ENCODE results near the gene P2RX1.

Gene P2RX1

GRCh38 chr17:3959921-3960601 is 43.8 kb upstream of the P2RX1 start:
- TF ChIP-seq TAF1 (IDR thresholded peaks at IDR 0.05; ENCODE audit: low read depth, low read length) (no peak), SPI1 (IDR thresholded peaks at IDR 0.05; ENCODE audit: low read depth, low read length) (no peak), POLR2AphosphoS5 (IDR thresholded peaks at IDR 0.05; ENCODE audit: low read depth, low read length) (no peak), POU2F2 (IDR thresholded peaks at IDR 0.05; ENCODE audit: low read depth, low read length) (no peak), POLR2A (IDR thresholded peaks at IDR 0.05; ENCODE audit: low read depth, low read length) (no peak), PAX5 (IDR thresholded peaks at IDR 0.05; ENCODE audit: insufficient read depth, low read length, severe bottlenecking) (no peak)
- DNase-seq (ENCODE audit: insufficient read length, low spot score) (no peak), FAIRE-seq (no peak)

GRCh38 chr17:3959295-3959899 is 43.1 kb upstream of the P2RX1 start:
- TF ChIP-seq PAX5 (IDR thresholded peaks at IDR 0.05; ENCODE audit: insufficient read depth, low read length, severe bottlenecking) (no peak), SPI1 (IDR thresholded peaks at IDR 0.05; ENCODE audit: low read depth, low read length) (no peak), TAF1 (IDR thresholded peaks at IDR 0.05; ENCODE audit: low read depth, low read length) (no peak), POLR2A (IDR thresholded peaks at IDR 0.05; ENCODE audit: low read depth, low read length) (no peak), POU2F2 (IDR thresholded peaks at IDR 0.05; ENCODE audit: low read depth, low read length) (no peak), POLR2AphosphoS5 (IDR thresholded peaks at IDR 0.05; ENCODE audit: low read depth, low read length) (no peak)
- DNase-seq (ENCODE audit: insufficient read length, low spot score) (no peak), FAIRE-seq (no peak)

- DNase-seq (ENCODE audit: insufficient read length, low spot score) (no peak), FAIRE-seq (peak; percentile 50)
- TF ChIP-seq PAX5 (IDR thresholded peaks at IDR 0.05; ENCODE audit: insufficient read depth, low read length, severe bottlenecking) (no peak), POU2F2 (IDR thresholded peaks at IDR 0.05; ENCODE audit: low read depth, low read length) (no peak), POLR2A (IDR thresholded peaks at IDR 0.05; ENCODE audit: low read depth, low read length) (no peak)
These were observed 41.7 kb upstream of the P2RX1 start for GRCh38 chr17:3957735-3958599.

GRCh38 chr17:3956983-3957382 is 40.7 kb upstream of the P2RX1 start:
- FAIRE-seq = peak; percentile 38
- DNase-seq (ENCODE audit: insufficient read length, low spot score) = no peak
- no peak for TF ChIP-seq POU2F2 (IDR thresholded peaks at IDR 0.05; ENCODE audit: low read depth, low read length)

GRCh38 chr17:3956327-3956957 is 40.2 kb upstream of the P2RX1 start:
- FAIRE-seq = no peak
- DNase-seq (ENCODE audit: insufficient read length, low spot score) = no peak
- TF ChIP-seq POU2F2 (IDR thresholded peaks at IDR 0.05; ENCODE audit: low read depth, low read length) = no peak
- no peak for TF ChIP-seq PAX5 (IDR thresholded peaks at IDR 0.05; ENCODE audit: insufficient read depth, low read length, severe bottlenecking)
- no peak for TF ChIP-seq POLR2AphosphoS5 (IDR thresholded peaks at IDR 0.05; ENCODE audit: low read depth, low read length)
- TF ChIP-seq TAF1 (IDR thresholded peaks at IDR 0.05; ENCODE audit: low read depth, low read length) = no peak
- TF ChIP-seq SPI1 (IDR thresholded peaks at IDR 0.05; ENCODE audit: low read depth, low read length) = no peak
- TF ChIP-seq POLR2A (IDR thresholded peaks at IDR 0.05; ENCODE audit: low read depth, low read length) = no peak

- DNase-seq (ENCODE audit: insufficient read length, low spot score) (no peak), FAIRE-seq (no peak)
- no peak for TF ChIP-seq POLR2A (IDR thresholded peaks at IDR 0.05; ENCODE audit: low read depth, low read length)
These were observed 39.4 kb upstream of the P2RX1 start for GRCh38 chr17:3955673-3955988.

- DNase-seq (ENCODE audit: insufficient read length, low spot score) (no peak), FAIRE-seq (no peak)
- TF ChIP-seq SPI1 (IDR thresholded peaks at IDR 0.05; ENCODE audit: low read depth, low read length) (no peak), POU2F2 (IDR thresholded peaks at IDR 0.05; ENCODE audit: low read depth, low read length) (no peak), POLR2A (IDR thresholded peaks at IDR 0.05; ENCODE audit: low read depth, low read length) (no peak), POLR2AphosphoS5 (IDR thresholded peaks at IDR 0.05; ENCODE audit: low read depth, low read length) (no peak), PAX5 (IDR thresholded peaks at IDR 0.05; ENCODE audit: insufficient read depth, low read length, severe bottlenecking) (no peak), TAF1 (IDR thresholded peaks at IDR 0.05; ENCODE audit: low read depth, low read length) (no peak)
These were observed 38.9 kb upstream of the P2RX1 start for GRCh38 chr17:3954976-3955672.

- DNase-seq (ENCODE audit: insufficient read length, low spot score) (no peak), FAIRE-seq (no peak)
- no peak for TF ChIP-seq TAF1 (IDR thresholded peaks at IDR 0.05; ENCODE audit: low read depth, low read length)
- no peak for TF ChIP-seq POLR2AphosphoS5 (IDR thresholded peaks at IDR 0.05; ENCODE audit: low read depth, low read length)
- no peak for TF ChIP-seq PAX5 (IDR thresholded peaks at IDR 0.05; ENCODE audit: insufficient read depth, low read length, severe bottlenecking)
- TF ChIP-seq POLR2A (IDR thresholded peaks at IDR 0.05; ENCODE audit: low read depth, low read length) = no peak
- TF ChIP-seq POU2F2 (IDR thresholded peaks at IDR 0.05; ENCODE audit: low read depth, low read length) = no peak
- no peak for TF ChIP-seq SPI1 (IDR thresholded peaks at IDR 0.05; ENCODE audit: low read depth, low read length)
These were observed 37.8 kb upstream of the P2RX1 start for GRCh38 chr17:3954086-3954485.

GRCh38 chr17:3953542-3953941 is 37.3 kb upstream of the P2RX1 start:
- FAIRE-seq (no peak), DNase-seq (ENCODE audit: insufficient read length, low spot score) (no peak)
- TF ChIP-seq POLR2A (IDR thresholded peaks at IDR 0.05; ENCODE audit: low read depth, low read length) (no peak), POU2F2 (IDR thresholded peaks at IDR 0.05; ENCODE audit: low read depth, low read length) (no peak)

All from GM12891 (cell line).